HepG2 (cell line): ENCODE measurements around the gene MAOB. TPM values are rescaled to one million over a fixed set of nuclear protein-coding genes. Genes with fewer than 3 reads are reported as not detected.
A peak's percentile ranks its signal among the peaks of the same experiment; 100 is the strongest.

Experiments used
- ARNT2 ChIP-seq: sonication (generic); formaldehyde crosslinking; IDR thresholded peaks from 2 replicates; pipeline ENCODE4 v1.8.0; 2022; ENCODE audit warnings: mild to moderate bottlenecking, low read depth, missing genetic modification reagents, moderate library complexity
- ATF7 ChIP-seq, 2 experiments: fragments of 450-650 bp in 1 of 2; sonication (generic) in 1 of 2; formaldehyde crosslinking in 1 of 2; IDR thresholded peaks; 2 replicates each; pipeline versions ENCODE4 v1.4.0 to v1.6.1; 2016 to 2020; ENCODE audit warnings: antibody characterized with exemption in 1 of 2, mild to moderate bottlenecking in 1 of 2, missing genetic modification reagents in 1 of 2
- ATM ChIP-seq: fragments of 450-650 bp; IDR thresholded peaks from 2 replicates; pipeline ENCODE4 v1.7.1; 2017; ENCODE audit warnings: mild to moderate bottlenecking, borderline replicate concordance
- ERF ChIP-seq: IDR thresholded peaks from 2 replicates; pipeline ENCODE4 v1.6.1; 2018; ENCODE audit warnings: missing biosample characterization, missing genetic modification reagents
- KMT2B ChIP-seq: IDR thresholded peaks from 2 replicates; pipeline ENCODE4 v1.6.1; 2016; ENCODE audit warnings: missing genetic modification reagents, missing compliant biosample characterization
- MTF1 ChIP-seq: sonication (generic); formaldehyde crosslinking; IDR thresholded peaks from 2 replicates; pipeline ENCODE4 v1.5.0; 2020; ENCODE audit warnings: missing genetic modification reagents
- NCOA2 ChIP-seq: sonication (generic); formaldehyde crosslinking; IDR thresholded peaks from 2 replicates; pipeline ENCODE4 v1.8.0; 2022; ENCODE audit warnings: inconsistent platforms
- POLR2G ChIP-seq: fragments of 200-400 bp; formaldehyde crosslinking; IDR thresholded peaks from 2 replicates; pipeline ENCODE4 v1.6.1; 2018; ENCODE audit warnings: mild to moderate bottlenecking, low read depth, low read length, moderate library complexity
- SAP130 ChIP-seq: IDR thresholded peaks from 2 replicates; pipeline ENCODE4 v1.6.1; 2016; ENCODE audit warnings: low read depth
- TAF1 ChIP-seq: sonication (generic); formaldehyde crosslinking; IDR thresholded peaks from 2 replicates; pipeline ENCODE4 v1.4.0; 2020; ENCODE audit warnings: missing genetic modification reagents
- TOPORS ChIP-seq: sonication (generic); formaldehyde crosslinking; IDR thresholded peaks from 2 replicates; pipeline ENCODE4 v1.8.0; 2023; ENCODE audit warnings: mild to moderate bottlenecking, missing genetic modification reagents
- ZBTB1 ChIP-seq: sonication (generic); formaldehyde crosslinking; IDR thresholded peaks from 2 replicates; pipeline ENCODE4 v1.4.0; 2020; ENCODE audit warnings: missing genetic modification reagents, borderline replicate concordance
- ZEB1 ChIP-seq: IDR thresholded peaks from 2 replicates; pipeline ENCODE4 v1.6.1; 2012; ENCODE audit warnings: mild to moderate bottlenecking, low read depth, inconsistent platforms; ENCODE audit not compliant: insufficient replicate concordance
- ZNF33B ChIP-seq: sonication (generic); formaldehyde crosslinking; IDR thresholded peaks from 2 replicates; pipeline ENCODE4 v1.5.1; 2020; ENCODE audit warnings: mild to moderate bottlenecking, missing genetic modification reagents
- ZNF468 ChIP-seq: sonication (generic); formaldehyde crosslinking; IDR thresholded peaks from 2 replicates; pipeline ENCODE4 v1.8.0; 2022; ENCODE audit warnings: mild to moderate bottlenecking, moderate library complexity, missing genetic modification reagents
- ZNF543 ChIP-seq: sonication (generic); formaldehyde crosslinking; IDR thresholded peaks from 2 replicates; pipeline ENCODE4 v1.4.0; 2020; ENCODE audit warnings: mild to moderate bottlenecking, missing genetic modification reagents
- polyA plus RNA-seq, 8 experiments: library from polyadenylated mRNA; depleted of rRNA in 3 of 8; stranded (reverse) in 7 of 8; unstranded in 1 of 8; fragments of >200 nt; fragmentation: Illumina TruSeq in 4 of 8; extraction: Trizol in 4 of 8; gene quantifications; 2 replicates each; pipeline versions ENCODE4 v1.2.1 to v1.2.3, GENCODE V29; 2011 to 2016; ENCODE audit warnings: low read depth in 4 of 8, missing spikeins in 1 of 8, mixed read lengths in 1 of 8; ENCODE audit not compliant: insufficient read depth in 1 of 8
- total RNA-seq, 5 experiments: library from RNA; depleted of rRNA; stranded (reverse); fragments of >200 nt; fragmentation: Illumina TruSeq; extraction: Trizol; gene quantifications; 2 replicates each; pipeline ENCODE4 v1.2.3, GENCODE V29; 2016; ENCODE audit warnings: low read depth in 1 of 5
- TF ChIP-seq, protein P1 (sequence below): sonication (generic); formaldehyde crosslinking; IDR thresholded peaks from 2 replicates; pipeline ENCODE4 v1.5.0; 2020; ENCODE audit warnings: missing genetic modification reagents
- TF ChIP-seq, protein P2 (sequence below): sonication (generic); formaldehyde crosslinking; conservative IDR thresholded peaks from 2 replicates; pipeline ENCODE4 v1.4.0; 2020; ENCODE audit warnings: missing genetic modification reagents
- TF ChIP-seq, protein P3 (sequence below): sonication (generic); formaldehyde crosslinking; conservative IDR thresholded peaks from 2 replicates; pipeline ENCODE4 v1.8.0; 2022; ENCODE audit warnings: missing genetic modification reagents
- TF ChIP-seq, protein P4 (sequence below): IDR thresholded peaks from 2 replicates; pipeline ENCODE4 v1.6.1; 2016; ENCODE audit warnings: low read depth
- TF ChIP-seq, protein P5 (sequence below): sonication (generic); formaldehyde crosslinking; IDR thresholded peaks from 2 replicates; pipeline ENCODE4 v1.4.0; 2020; ENCODE audit warnings: missing genetic modification reagents, mild to moderate bottlenecking, borderline replicate concordance
- TF ChIP-seq, protein P6 (sequence below): IDR thresholded peaks from 2 replicates; pipeline ENCODE4 v1.6.1; 2016

MAOB gene
- total and polyA plus RNA-seq, 2 of the 13 experiments (the other 11 are each of a cell fraction or from before 2014, with no cell fraction given) = 11.0 to 19.0 TPM

DNA sequence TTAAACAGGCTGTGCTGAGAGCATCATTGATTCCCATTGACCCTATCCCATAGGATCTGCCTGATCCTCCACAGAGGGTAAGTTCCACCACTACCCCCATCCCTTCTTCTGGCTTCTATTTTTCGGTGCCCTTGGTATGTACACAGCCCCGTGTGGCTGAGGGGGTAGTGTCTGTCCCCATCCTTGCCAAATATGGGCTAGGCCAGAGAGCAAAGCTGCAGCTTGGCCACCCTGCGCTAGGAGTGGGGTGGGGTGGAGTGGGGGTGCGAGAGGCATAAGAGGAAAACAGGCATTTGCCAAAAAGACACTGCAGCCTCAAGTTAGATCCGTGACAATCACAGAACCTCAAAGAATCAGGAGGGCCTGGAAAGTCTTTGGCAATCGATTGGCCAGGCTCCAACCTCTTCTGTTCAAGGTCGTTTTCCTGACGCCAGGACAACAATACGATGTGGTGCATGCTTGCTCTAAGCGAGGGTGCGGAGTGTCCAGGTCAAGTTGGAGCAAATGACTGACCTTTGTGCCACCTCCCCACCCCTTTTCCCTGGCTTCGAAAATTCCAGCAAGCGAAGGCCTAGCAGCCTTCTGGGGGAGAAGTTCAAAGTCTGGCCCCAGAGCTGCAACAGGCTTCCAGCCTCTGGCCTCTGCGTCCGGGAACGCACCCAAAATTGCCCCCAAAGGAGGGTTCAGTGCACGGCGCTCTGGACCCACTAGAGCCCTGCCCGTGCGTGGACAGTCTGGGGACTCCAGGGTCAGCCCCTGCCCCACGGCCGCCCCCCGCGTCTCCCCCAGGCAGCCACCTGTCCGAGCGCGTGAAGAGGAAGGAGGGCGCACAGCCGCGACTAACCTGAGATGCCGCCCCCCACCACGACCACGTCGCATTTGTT is 598 bp downstream of the MAOB start (continued):
- TF ChIP-seq ARNT2 (CRISPR knock-in tag) (peak; percentile 56), TAF1 (CRISPR knock-in tag) (no peak), KMT2B (CRISPR knock-in tag) (no peak), MTF1 (CRISPR knock-in tag) (no peak), ATF7 (IDR thresholded peaks at IDR 0.05) (no peak), ATF7 (CRISPR knock-in tag; IDR thresholded peaks at IDR 0.05) (no peak), TOPORS (CRISPR knock-in tag) (no peak), ZBTB1 (no peak), ZEB1 (no peak), ATM (no peak), ZNF33B (CRISPR knock-in tag) (no peak), ZNF468 (CRISPR knock-in tag) (no peak), SAP130 (peak; percentile 45; the same call in 1 of the 2 replicates), POLR2G (peak; percentile 52), ZNF543 (no peak), ERF (CRISPR knock-in tag) (no peak), NCOA2 (CRISPR knock-in tag) (peak; percentile 55)
- TF ChIP-seq, protein P1, sequence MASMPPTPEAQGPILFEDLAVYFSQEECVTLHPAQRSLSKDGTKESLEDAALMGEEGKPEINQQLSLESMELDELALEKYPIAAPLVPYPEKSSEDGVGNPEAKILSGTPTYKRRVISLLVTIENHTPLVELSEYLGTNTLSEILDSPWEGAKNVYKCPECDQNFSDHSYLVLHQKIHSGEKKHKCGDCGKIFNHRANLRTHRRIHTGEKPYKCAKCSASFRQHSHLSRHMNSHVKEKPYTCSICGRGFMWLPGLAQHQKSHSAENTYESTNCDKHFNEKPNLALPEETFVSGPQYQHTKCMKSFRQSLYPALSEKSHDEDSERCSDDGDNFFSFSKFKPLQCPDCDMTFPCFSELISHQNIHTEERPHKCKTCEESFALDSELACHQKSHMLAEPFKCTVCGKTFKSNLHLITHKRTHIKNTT = no peak
- TF ChIP-seq, protein P2, sequence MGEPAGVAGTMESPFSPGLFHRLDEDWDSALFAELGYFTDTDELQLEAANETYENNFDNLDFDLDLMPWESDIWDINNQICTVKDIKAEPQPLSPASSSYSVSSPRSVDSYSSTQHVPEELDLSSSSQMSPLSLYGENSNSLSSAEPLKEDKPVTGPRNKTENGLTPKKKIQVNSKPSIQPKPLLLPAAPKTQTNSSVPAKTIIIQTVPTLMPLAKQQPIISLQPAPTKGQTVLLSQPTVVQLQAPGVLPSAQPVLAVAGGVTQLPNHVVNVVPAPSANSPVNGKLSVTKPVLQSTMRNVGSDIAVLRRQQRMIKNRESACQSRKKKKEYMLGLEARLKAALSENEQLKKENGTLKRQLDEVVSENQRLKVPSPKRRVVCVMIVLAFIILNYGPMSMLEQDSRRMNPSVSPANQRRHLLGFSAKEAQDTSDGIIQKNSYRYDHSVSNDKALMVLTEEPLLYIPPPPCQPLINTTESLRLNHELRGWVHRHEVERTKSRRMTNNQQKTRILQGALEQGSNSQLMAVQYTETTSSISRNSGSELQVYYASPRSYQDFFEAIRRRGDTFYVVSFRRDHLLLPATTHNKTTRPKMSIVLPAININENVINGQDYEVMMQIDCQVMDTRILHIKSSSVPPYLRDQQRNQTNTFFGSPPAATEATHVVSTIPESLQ (CRISPR knock-in tag) = no peak
- TF ChIP-seq, protein P3, sequence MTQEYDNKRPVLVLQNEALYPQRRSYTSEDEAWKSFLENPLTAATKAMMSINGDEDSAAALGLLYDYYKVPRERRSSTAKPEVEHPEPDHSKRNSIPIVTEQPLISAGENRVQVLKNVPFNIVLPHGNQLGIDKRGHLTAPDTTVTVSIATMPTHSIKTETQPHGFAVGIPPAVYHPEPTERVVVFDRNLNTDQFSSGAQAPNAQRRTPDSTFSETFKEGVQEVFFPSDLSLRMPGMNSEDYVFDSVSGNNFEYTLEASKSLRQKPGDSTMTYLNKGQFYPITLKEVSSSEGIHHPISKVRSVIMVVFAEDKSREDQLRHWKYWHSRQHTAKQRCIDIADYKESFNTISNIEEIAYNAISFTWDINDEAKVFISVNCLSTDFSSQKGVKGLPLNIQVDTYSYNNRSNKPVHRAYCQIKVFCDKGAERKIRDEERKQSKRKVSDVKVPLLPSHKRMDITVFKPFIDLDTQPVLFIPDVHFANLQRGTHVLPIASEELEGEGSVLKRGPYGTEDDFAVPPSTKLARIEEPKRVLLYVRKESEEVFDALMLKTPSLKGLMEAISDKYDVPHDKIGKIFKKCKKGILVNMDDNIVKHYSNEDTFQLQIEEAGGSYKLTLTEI (CRISPR knock-in tag) = no peak
- TF ChIP-seq, protein P4, sequence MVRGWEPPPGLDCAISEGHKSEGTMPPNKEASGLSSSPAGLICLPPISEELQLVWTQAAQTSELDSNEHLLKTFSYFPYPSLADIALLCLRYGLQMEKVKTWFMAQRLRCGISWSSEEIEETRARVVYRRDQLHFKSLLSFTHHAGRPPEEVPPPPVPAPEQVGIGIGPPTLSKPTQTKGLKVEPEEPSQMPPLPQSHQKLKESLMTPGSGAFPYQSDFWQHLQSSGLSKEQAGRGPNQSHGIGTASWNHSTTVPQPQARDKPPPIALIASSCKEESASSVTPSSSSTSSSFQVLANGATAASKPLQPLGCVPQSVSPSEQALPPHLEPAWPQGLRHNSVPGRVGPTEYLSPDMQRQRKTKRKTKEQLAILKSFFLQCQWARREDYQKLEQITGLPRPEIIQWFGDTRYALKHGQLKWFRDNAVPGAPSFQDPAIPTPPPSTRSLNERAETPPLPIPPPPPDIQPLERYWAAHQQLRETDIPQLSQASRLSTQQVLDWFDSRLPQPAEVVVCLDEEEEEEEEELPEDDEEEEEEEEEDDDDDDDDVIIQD (CRISPR knock-in tag) = 0 out of 2 replicates have a peak, but pooled peaks have one; percentile 16
- TF ChIP-seq, protein P5, sequence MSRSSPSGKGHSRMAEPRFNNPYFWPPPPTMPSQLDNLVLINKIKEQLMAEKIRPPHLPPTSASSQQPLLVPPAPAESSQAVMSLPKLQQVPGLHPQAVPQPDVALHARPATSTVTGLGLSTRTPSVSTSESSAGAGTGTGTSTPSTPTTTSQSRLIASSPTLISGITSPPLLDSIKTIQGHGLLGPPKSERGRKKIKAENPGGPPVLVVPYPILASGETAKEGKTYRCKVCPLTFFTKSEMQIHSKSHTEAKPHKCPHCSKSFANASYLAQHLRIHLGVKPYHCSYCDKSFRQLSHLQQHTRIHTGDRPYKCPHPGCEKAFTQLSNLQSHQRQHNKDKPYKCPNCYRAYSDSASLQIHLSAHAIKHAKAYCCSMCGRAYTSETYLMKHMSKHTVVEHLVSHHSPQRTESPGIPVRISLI (CRISPR knock-in tag) = no peak
- TF ChIP-seq, protein P6, sequence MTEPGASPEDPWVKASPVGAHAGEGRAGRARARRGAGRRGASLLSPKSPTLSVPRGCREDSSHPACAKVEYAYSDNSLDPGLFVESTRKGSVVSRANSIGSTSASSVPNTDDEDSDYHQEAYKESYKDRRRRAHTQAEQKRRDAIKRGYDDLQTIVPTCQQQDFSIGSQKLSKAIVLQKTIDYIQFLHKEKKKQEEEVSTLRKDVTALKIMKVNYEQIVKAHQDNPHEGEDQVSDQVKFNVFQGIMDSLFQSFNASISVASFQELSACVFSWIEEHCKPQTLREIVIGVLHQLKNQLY (CRISPR knock-in tag) = no peak
